Left lung (tissue), 10 donors: Measurements from ENCODE around the gene ULK4. TPM values are rescaled to one million over a fixed set of nuclear protein-coding genes. Genes with fewer than 3 reads are reported as not detected.

ENCODE experiments used
- ATAC-seq: fragments of 200-7000 bp; cut with Tn5 transposase; one replicate; pipeline ENCODE4 v1.9.1; 2020; ENCODE audit warnings: moderate library complexity
- DNase-seq, 4 donors: peaks; one replicate each; pipeline ENCODE4 v3.0.0-alpha.2; 2013 to 2020
- H3K27ac ChIP-seq, 2 donors: fragments of 200-600 bp; sonication (generic) in 1 of 2; one replicate each; pipeline versions ENCODE4 v1.5.0 to v1.8.0; 2020 to 2021
- H3K27me3 ChIP-seq, 2 donors: fragments of 200-600 bp; sonication (generic) in 1 of 2; one replicate each; pipeline versions ENCODE4 v1.5.0 to v1.8.0; 2020 to 2021
- H3K36me3 ChIP-seq, 2 donors: fragments of 200-600 bp; sonication (generic) in 1 of 2; one replicate each; pipeline versions ENCODE4 v1.5.0 to v1.8.0; 2020 to 2021
- H3K4me1 ChIP-seq, 2 donors: fragments of 200-600 bp; one replicate each; pipeline ENCODE4 v1.8.0; 2021
- H3K4me3 ChIP-seq, 2 donors: fragments of 200-600 bp; sonication (generic) in 1 of 2; one replicate each; pipeline versions ENCODE4 v1.5.0 to v1.8.0; 2020 to 2021; ENCODE audit warnings: mild to moderate bottlenecking in 1 of 2
- H3K9me3 ChIP-seq, 2 donors: fragments of 200-600 bp; sonication (generic) in 1 of 2; one replicate each; pipeline versions ENCODE4 v1.5.0 to v1.8.0; 2020 to 2021
- intact Hi-C, 2 donors: fragments of 100-400 bp; cut with DNase I; formaldehyde crosslinking; loops; one replicate each; pipeline versions ENCODE4 v1.11.2 to v1.14.2; 2022
- polyA plus RNA-seq, 6 donors: library from polyadenylated mRNA; unstranded; fragments of 120-200 nt; gene quantifications; one replicate each; pipeline ENCODE4 v1.2.1, GENCODE V29; 2013; ENCODE audit not compliant: insufficient read length in 6 of 6
- total RNA-seq, 2 donors: library from RNA; stranded (reverse); fragmentation: NEBNext Ultra II Directional; extraction: Animal tissue kit (Norgen Biotek cat#: 25700); gene quantifications; one replicate each; pipeline ENCODE4 v1.2.1, GENCODE V29; 2021
- TF ChIP-seq, protein P1 (sequence below), 2 donors: fragments of 200-600 bp; sonication (generic) in 1 of 2; IDR thresholded peaks; one replicate each; pipeline versions ENCODE4 v1.5.0 to v1.8.0; 2021; ENCODE audit warnings: antibody characterized with exemption in 2 of 2
- donor health status: DM: no; HTN: yes; CAD: no.
- donor health status: DM: no; HTN: no; CAD: no.

The ULK4 gene
- total and polyA plus RNA-seq, 8 donors: 3.9 to 12.1 (median 5.6) TPM

GRCh38 chr3:41418961-41419691, 542.8 kb downstream of the ULK4 start:
- H3K4me3 ChIP-seq: no peak overlapping the region
- DNase-seq: no peak
- intact Hi-C loops: no loop called here

DNA sequence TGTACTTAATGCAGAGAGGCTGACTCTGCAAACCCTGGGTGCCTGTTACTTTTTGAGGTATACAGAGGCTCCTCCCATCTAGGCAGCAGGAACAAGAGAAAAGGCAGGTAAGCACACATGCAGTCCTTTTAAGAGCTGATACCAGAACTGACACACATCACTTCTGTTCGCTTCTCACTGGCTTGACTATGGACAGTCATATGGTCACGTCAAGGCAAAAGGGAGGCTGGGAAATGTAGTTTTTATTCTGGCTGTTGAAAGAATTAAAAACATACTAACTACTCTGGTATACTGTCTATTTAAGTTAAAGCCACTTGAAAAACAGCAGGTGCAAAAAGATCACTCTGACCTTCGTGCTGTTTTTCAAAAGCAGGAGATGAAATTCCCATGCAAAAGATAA, 544.3 kb downstream of the ULK4 start:
- DNase-seq (no peak), ATAC-seq (no peak)
- H3K9me3 ChIP-seq: no peaks in the 10 kb centered on the region
- H3K27me3 ChIP-seq: no peaks in the 10 kb centered on the region
- H3K36me3 ChIP-seq: no peaks in the 10 kb centered on the region
- H3K27ac ChIP-seq: no peak overlapping the region
- TF ChIP-seq, protein P1, sequence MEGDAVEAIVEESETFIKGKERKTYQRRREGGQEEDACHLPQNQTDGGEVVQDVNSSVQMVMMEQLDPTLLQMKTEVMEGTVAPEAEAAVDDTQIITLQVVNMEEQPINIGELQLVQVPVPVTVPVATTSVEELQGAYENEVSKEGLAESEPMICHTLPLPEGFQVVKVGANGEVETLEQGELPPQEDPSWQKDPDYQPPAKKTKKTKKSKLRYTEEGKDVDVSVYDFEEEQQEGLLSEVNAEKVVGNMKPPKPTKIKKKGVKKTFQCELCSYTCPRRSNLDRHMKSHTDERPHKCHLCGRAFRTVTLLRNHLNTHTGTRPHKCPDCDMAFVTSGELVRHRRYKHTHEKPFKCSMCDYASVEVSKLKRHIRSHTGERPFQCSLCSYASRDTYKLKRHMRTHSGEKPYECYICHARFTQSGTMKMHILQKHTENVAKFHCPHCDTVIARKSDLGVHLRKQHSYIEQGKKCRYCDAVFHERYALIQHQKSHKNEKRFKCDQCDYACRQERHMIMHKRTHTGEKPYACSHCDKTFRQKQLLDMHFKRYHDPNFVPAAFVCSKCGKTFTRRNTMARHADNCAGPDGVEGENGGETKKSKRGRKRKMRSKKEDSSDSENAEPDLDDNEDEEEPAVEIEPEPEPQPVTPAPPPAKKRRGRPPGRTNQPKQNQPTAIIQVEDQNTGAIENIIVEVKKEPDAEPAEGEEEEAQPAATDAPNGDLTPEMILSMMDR (IDR thresholded peaks at IDR 0.05): no peak
- no peaks in the 10 kb centered on the region for H3K4me1 ChIP-seq
- H3K4me3 ChIP-seq: no peak overlapping the region
- intact Hi-C loops: no loop called here

More at GRCh38 chr3:41418961-41419691, 542.8 kb downstream of the ULK4 start:
- H3K9me3 ChIP-seq: no peaks in the 10 kb centered on the region
- no peak overlapping the region for H3K27ac ChIP-seq
- TF ChIP-seq, protein P1 (IDR thresholded peaks at IDR 0.05): no peak
- H3K4me1 ChIP-seq: no peaks in the 10 kb centered on the region
- ATAC-seq: no peak
- H3K36me3 ChIP-seq: no peaks in the 10 kb centered on the region
- no peaks in the 10 kb centered on the region for H3K27me3 ChIP-seq

- no peaks in the 10 kb centered on the region for H3K36me3 ChIP-seq
- H3K27ac ChIP-seq: no peak overlapping the region
- ATAC-seq: no peak
- intact Hi-C loops: no loop called here
- no peaks in the 10 kb centered on the region for H3K27me3 ChIP-seq
- H3K9me3 ChIP-seq: no peaks in the 10 kb centered on the region
- TF ChIP-seq, protein P1 (IDR thresholded peaks at IDR 0.05): no peak
- no peaks in the 10 kb centered on the region for H3K4me1 ChIP-seq
- no peak overlapping the region for H3K4me3 ChIP-seq
- DNase-seq: no peak
Observed at GRCh38 chr3:41411065-41411464, 550.8 kb downstream of the ULK4 start.

DNA sequence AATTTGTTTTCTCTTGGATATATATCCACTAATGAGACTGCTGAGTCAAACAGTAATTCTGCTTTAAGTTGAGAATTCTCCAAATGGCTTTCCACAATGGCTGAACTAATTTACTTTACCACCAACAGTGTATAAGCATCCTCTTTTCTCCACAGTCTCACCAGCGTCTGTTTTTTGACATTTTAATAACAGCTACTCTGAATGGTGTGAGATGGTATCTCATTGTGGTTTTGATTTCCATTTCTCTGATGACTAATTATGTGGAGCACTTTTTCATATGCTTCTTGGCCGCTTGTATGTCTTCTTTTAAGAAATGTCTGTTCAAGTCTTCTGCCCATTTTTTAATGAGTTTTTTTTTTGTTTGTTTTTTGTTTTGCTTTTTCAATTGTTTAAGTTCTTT, 556.4 kb downstream of the ULK4 start:
- no peak overlapping the region for H3K27ac ChIP-seq
- intact Hi-C loops: no loop called here
- H3K4me1 ChIP-seq: no peaks in the 10 kb centered on the region
- TF ChIP-seq, protein P1 (IDR thresholded peaks at IDR 0.05): no peak
- H3K9me3 ChIP-seq: no peaks in the 10 kb centered on the region
- no peak overlapping the region for H3K4me3 ChIP-seq
- ATAC-seq: no peak
- DNase-seq: no peak
- H3K36me3 ChIP-seq: no peaks in the 10 kb centered on the region
- H3K27me3 ChIP-seq: no peaks in the 10 kb centered on the region

DNA sequence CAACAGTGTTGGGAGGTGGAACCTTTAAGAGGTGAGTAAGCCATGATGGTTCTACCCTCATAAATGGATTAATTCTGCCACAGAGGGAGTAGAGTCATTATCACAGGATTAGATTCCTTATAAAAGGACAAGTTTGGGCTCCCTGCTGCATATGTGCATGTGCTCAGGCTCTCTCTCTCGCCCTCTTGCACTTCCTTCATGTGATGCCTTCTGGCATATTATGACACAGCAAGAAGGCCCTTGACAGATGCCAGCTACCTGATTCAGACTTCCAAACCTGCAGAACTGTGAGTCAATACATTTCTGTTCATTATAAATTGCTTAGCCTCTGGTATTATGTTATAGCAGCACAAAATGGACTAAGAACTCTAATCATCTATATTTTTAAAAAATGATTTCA, 557.3 kb downstream of the ULK4 start:
- Histone ChIP-seq H3K27ac (no peak overlapping the region), H3K27me3 (no peaks in the 10 kb centered on the region), H3K36me3 (no peaks in the 10 kb centered on the region), H3K9me3 (no peaks in the 10 kb centered on the region), H3K4me1 (no peaks in the 10 kb centered on the region), H3K4me3 (no peak overlapping the region)
- TF ChIP-seq, protein P1 (IDR thresholded peaks at IDR 0.05): no peak
- intact Hi-C loops: no loop called here
- no peak for DNase-seq
- ATAC-seq: no peak
